ENCODE data around the gene PGLYRP3. TPM values are rescaled to one million over a fixed set of nuclear protein-coding genes. Genes with fewer than 3 reads are reported as not detected.
"Not testable (repeated sequence)": the region's sequence is repeated elsewhere in the genome, so short reads cannot be mapped to it uniquely, and the experiment has no call there.

The PGLYRP3 gene
- total RNA-seq, 1 donor from 2014 or later: not detected

DNA sequence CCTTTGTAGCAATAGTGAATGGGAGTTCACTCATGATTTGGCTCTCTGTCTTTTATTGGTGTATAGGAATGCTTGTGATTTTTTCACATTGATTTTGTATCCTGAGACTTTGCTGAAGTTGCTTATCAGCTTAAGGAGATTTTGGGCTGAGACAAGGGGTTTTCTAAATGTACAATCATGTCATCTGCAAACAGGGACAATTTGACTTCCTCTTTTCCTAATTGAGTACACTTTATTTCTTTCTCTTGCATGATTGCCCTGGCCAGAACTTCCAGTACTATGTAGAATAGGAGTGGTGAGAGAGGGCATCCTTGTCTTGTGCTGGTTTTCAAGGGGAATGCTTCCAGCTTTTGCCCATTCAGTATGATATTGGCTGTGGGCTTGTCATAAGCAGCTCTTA is 3.3 kb upstream of the PGLYRP3 start:
- H3K9ac ChIP-seq (ENCODE audit: low read length); H3K4me2 ChIP-seq (ENCODE audit: low read length); H3K4me1 ChIP-seq (ENCODE audit: insufficient read depth, low read length); H3K27ac ChIP-seq (ENCODE audit: low read depth, low read length); H2AFZ ChIP-seq (ENCODE audit: low read depth, low read length); H3K4me3 ChIP-seq (ENCODE audit: insufficient read depth, low read depth, low read length); FAIRE-seq; H3K27me3 Mint-ChIP-seq (ENCODE audit: low read depth, unreplicated experiment); H3K4me1 Mint-ChIP-seq (ENCODE audit: low read depth, unreplicated experiment); H3K4me3 Mint-ChIP-seq (ENCODE audit: unreplicated experiment); H3K79me2 ChIP-seq (ENCODE audit: insufficient read depth, low read length); H3K27ac Mint-ChIP-seq (ENCODE audit: unreplicated experiment); H4K20me1 ChIP-seq (ENCODE audit: insufficient read depth, low read length); H3K36me3 ChIP-seq (ENCODE audit: insufficient read depth, low read length); H3K27me3 ChIP-seq (ENCODE audit: insufficient read depth, low read length); H3K9me3 ChIP-seq (ENCODE audit: insufficient read depth, low read depth, low read length); H3K36me3 Mint-ChIP-seq (ENCODE audit: low read depth, unreplicated experiment); DNase-seq (ENCODE audit: low read depth): not testable (repeated sequence)
- peaks cover 15% of the 10 kb centered on the region for H3K9me3 Mint-ChIP-seq (ENCODE audit: unreplicated experiment)

DNA sequence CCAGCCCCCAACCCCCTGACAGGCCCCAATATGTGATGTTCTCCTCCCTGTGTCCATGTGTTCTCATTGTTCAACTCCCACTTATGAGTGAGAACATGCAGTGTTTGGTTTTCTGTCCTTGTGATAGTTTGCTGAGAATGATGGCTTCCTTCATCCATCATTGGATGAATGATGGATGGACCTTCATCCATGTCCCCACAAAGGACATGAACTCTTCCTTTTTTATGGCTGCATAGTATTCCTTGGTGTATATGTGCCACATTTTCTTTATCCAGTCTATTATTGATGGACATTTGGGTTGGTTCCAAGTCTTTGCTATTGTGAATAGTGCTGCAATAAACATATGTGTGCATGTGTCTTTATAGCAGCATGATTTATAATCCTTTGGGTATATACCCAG is 1.6 kb upstream of the PGLYRP3 start:
- H3K4me3 ChIP-seq (ENCODE audit: insufficient read depth, low read depth, low read length); H4K20me1 ChIP-seq (ENCODE audit: insufficient read depth, low read length); H3K27me3 ChIP-seq (ENCODE audit: insufficient read depth, low read length); H3K36me3 ChIP-seq (ENCODE audit: insufficient read depth, low read length); H3K36me3 Mint-ChIP-seq (ENCODE audit: low read depth, unreplicated experiment); H3K4me1 Mint-ChIP-seq (ENCODE audit: low read depth, unreplicated experiment); H3K27ac ChIP-seq (ENCODE audit: low read depth, low read length); H3K79me2 ChIP-seq (ENCODE audit: insufficient read depth, low read length); H2AFZ ChIP-seq (ENCODE audit: low read depth, low read length); H3K27ac Mint-ChIP-seq (ENCODE audit: unreplicated experiment); H3K9me3 ChIP-seq (ENCODE audit: insufficient read depth, low read depth, low read length); H3K4me2 ChIP-seq (ENCODE audit: low read length); DNase-seq (ENCODE audit: low read depth); H3K27me3 Mint-ChIP-seq (ENCODE audit: low read depth, unreplicated experiment); FAIRE-seq; H3K4me1 ChIP-seq (ENCODE audit: insufficient read depth, low read length); H3K4me3 Mint-ChIP-seq (ENCODE audit: unreplicated experiment); H3K9ac ChIP-seq (ENCODE audit: low read length): not testable (repeated sequence)
- peaks cover 14% of the 10 kb centered on the region for H3K9me3 Mint-ChIP-seq (ENCODE audit: unreplicated experiment)

DNA sequence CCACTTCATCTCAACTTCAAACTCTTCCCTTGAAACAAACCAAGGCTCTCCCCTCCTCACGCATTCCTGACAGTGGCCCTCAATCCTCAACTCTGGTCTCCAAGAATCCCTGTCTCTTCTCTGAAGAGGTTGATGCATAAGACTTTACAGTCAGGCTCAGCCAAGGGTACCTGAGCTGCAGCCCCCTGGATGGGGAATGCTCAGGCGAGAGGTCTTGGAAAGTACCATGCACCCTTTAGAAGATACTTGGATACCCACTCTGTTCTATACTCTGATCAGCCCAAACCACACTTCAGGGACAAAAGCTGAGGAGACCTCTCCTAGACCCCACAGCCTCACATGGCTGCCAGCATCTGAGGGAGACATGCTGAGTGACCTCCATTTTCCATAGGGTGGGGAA is 536 bp upstream of the PGLYRP3 start:
- peaks cover 7% of the 10 kb centered on the region for H3K27me3 Mint-ChIP-seq (ENCODE audit: low read depth, unreplicated experiment)
- Histone ChIP-seq H3K79me2 (ENCODE audit: insufficient read depth, low read length) (no peaks in the 10 kb centered on the region), H3K4me3 (ENCODE audit: insufficient read depth, low read depth, low read length) (no peak overlapping the region), H3K9me3 (ENCODE audit: insufficient read depth, low read depth, low read length) (no peaks in the 10 kb centered on the region), H3K9ac (ENCODE audit: low read length) (no peak overlapping the region), H4K20me1 (ENCODE audit: insufficient read depth, low read length) (no peaks in the 10 kb centered on the region), H3K36me3 (ENCODE audit: insufficient read depth, low read length) (no peaks in the 10 kb centered on the region), H3K4me1 (ENCODE audit: insufficient read depth, low read length) (no peaks in the 10 kb centered on the region), H3K27me3 (ENCODE audit: insufficient read depth, low read length) (no peaks in the 10 kb centered on the region), H3K27ac (ENCODE audit: low read depth, low read length) (no peak overlapping the region), H3K4me2 (ENCODE audit: low read length) (no peak overlapping the region), H2AFZ (ENCODE audit: low read depth, low read length) (no peak overlapping the region)
- H3K4me3 Mint-ChIP-seq (ENCODE audit: unreplicated experiment): no peak overlapping the region
- FAIRE-seq: no peak
- peaks cover 9% of the 10 kb centered on the region for H3K9me3 Mint-ChIP-seq (ENCODE audit: unreplicated experiment)
- TF ChIP-seq, protein P1, sequence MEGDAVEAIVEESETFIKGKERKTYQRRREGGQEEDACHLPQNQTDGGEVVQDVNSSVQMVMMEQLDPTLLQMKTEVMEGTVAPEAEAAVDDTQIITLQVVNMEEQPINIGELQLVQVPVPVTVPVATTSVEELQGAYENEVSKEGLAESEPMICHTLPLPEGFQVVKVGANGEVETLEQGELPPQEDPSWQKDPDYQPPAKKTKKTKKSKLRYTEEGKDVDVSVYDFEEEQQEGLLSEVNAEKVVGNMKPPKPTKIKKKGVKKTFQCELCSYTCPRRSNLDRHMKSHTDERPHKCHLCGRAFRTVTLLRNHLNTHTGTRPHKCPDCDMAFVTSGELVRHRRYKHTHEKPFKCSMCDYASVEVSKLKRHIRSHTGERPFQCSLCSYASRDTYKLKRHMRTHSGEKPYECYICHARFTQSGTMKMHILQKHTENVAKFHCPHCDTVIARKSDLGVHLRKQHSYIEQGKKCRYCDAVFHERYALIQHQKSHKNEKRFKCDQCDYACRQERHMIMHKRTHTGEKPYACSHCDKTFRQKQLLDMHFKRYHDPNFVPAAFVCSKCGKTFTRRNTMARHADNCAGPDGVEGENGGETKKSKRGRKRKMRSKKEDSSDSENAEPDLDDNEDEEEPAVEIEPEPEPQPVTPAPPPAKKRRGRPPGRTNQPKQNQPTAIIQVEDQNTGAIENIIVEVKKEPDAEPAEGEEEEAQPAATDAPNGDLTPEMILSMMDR (IDR thresholded peaks at IDR 0.05; ENCODE audit: insufficient read depth, low read depth, low read length): no peak
- TF ChIP-seq EZH2 (IDR thresholded peaks at IDR 0.05; ENCODE audit: insufficient read depth, low read length): no peak
- DNase-seq (ENCODE audit: low read depth): no peak
- H3K27ac Mint-ChIP-seq (ENCODE audit: unreplicated experiment): no peak overlapping the region
- no peaks in the 10 kb centered on the region for H3K4me1 Mint-ChIP-seq (ENCODE audit: low read depth, unreplicated experiment)
- no peaks in the 10 kb centered on the region for H3K36me3 Mint-ChIP-seq (ENCODE audit: low read depth, unreplicated experiment)

DNA sequence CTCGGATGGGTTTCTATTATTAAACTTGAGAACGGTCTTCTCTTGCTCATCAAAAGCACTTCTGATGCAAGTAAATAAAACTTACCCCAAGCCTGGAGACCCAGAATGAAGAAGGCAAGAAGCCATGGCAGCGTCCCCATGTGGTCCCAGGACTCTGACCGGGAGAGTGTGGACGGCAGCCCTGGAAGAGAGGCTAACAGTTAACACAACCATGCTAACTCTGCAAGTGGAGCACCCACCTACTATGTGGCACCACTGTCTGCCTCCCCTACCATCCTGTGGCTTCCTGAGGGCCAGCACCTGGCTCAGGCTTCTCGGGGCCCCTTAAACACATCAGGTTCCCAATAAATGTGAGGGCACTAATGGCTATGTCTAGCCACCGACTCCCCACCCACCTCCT is 2.2 kb downstream of the PGLYRP3 start:
- H3K27ac Mint-ChIP-seq (ENCODE audit: unreplicated experiment): no peak overlapping the region
- Histone ChIP-seq H3K4me3 (ENCODE audit: insufficient read depth, low read depth, low read length) (no peak overlapping the region), H3K27me3 (ENCODE audit: insufficient read depth, low read length) (no peaks in the 10 kb centered on the region), H3K9me3 (ENCODE audit: insufficient read depth, low read depth, low read length) (no peaks in the 10 kb centered on the region), H3K9ac (ENCODE audit: low read length) (no peak overlapping the region), H3K4me1 (ENCODE audit: insufficient read depth, low read length) (no peaks in the 10 kb centered on the region), H2AFZ (ENCODE audit: low read depth, low read length) (no peak overlapping the region), H3K36me3 (ENCODE audit: insufficient read depth, low read length) (no peaks in the 10 kb centered on the region), H3K79me2 (ENCODE audit: insufficient read depth, low read length) (no peaks in the 10 kb centered on the region), H4K20me1 (ENCODE audit: insufficient read depth, low read length) (no peaks in the 10 kb centered on the region), H3K27ac (ENCODE audit: low read depth, low read length) (no peak overlapping the region), H3K4me2 (ENCODE audit: low read length) (no peak overlapping the region)
- FAIRE-seq (no peak), DNase-seq (ENCODE audit: low read depth) (no peak)
- peaks cover under 1% of the 10 kb centered on the region for H3K9me3 Mint-ChIP-seq (ENCODE audit: unreplicated experiment)
- peaks cover 8% of the 10 kb centered on the region for H3K27me3 Mint-ChIP-seq (ENCODE audit: low read depth, unreplicated experiment)
- H3K36me3 Mint-ChIP-seq (ENCODE audit: low read depth, unreplicated experiment): no peaks in the 10 kb centered on the region
- H3K4me3 Mint-ChIP-seq (ENCODE audit: unreplicated experiment): no peak overlapping the region
- no peak for TF ChIP-seq EZH2 (IDR thresholded peaks at IDR 0.05; ENCODE audit: insufficient read depth, low read length)
- no peaks in the 10 kb centered on the region for H3K4me1 Mint-ChIP-seq (ENCODE audit: low read depth, unreplicated experiment)
